Epidermal melanocyte (primary cell): ENCODE data around the gene TREML1.
"Not testable (repeated sequence)": the region's sequence is repeated elsewhere in the genome, so short reads cannot be mapped to it uniquely, and the experiment has no call there.

ENCODE experiments used
- DNase-seq: peaks from one replicate; pipeline ENCODE4 v3.0.0; 2011; ENCODE audit warnings: low spot score; ENCODE audit not compliant: insufficient read length

TREML1 gene

GRCh38 chr6:41150671-41151070 is 3.5 kb downstream of the TREML1 start:
- DNase-seq, result no peak

- no peak for DNase-seq
These were observed 6.2 kb downstream of the TREML1 start for GRCh38 chr6:41147917-41148316.

DNA sequence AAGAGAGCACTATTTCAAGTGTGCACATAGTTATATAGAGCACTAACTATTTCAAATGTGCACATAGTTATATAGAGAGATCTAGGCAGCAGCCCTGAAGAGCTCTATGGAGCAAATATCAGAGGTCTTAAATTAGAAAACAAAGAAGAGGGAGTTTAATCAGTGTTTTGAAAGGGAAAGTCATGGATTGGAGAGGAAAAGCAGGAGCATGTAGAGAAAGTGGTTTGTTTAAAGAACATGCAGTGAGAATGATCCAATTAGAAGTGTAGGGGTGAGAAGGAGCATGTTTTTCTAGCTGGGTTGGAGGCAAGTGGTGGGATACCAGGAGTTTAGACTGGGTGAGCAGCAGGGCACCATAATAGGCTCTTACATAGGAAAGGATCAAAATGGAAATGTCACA is 17.2 kb downstream of the TREML1 start:
- DNase-seq, result no peak

DNA sequence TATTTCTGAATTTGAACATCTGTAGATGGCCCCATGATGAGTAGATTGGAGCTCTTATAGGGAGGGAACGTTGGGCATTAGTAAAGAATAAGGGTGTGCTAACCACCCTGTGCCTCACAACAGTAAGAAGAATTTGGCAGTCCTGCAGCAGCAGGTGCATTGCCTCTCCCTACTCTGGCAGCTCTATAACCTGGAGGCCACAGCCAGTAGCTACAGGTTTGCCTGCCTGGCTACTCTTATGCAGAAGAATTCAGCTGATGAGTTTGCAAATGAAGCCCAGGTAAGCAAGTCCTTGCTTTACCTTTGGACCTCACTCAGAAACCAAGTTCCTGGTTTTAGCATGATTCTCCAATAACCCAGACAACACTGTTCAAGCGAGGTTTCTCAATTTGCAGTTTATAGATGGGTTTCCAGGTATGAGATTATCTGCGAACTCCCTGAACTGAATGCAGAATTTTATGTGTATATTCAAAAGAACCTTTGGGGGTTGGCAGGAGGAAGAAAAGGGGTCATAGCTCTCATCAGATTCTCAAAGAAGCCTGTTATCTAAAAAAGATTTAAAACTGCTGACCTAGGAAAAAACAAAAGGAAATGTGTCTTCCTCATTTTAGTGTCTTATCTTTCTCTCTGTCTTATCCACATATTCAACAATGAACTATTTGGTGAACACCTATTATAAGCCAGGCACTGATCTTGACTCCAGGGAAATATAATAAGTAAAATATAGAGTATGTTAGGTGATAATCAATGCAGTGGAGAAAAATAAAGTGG is 18.9 kb downstream of the TREML1 start:
- DNase-seq, result no peak

DNA sequence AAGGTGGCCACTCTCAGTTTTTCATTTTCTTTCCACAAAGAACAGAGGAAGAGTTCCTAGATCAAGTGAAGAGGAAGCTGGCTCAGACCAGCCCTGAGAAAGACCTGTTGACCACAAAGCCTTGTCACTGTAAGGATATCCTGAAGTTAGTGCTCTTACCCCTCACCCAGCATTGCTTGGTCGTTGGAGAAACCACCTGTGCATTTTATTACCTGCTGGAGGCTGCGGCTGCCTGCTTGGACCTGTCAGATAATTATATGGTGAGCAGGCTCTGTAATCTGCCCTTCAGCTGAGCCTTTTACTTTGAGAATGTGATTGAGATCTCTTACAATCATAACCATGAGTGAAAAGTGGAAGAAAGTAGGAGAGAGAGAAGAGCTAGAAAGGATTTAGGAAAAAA is 21.9 kb downstream of the TREML1 start:
- no peak for DNase-seq

DNA sequence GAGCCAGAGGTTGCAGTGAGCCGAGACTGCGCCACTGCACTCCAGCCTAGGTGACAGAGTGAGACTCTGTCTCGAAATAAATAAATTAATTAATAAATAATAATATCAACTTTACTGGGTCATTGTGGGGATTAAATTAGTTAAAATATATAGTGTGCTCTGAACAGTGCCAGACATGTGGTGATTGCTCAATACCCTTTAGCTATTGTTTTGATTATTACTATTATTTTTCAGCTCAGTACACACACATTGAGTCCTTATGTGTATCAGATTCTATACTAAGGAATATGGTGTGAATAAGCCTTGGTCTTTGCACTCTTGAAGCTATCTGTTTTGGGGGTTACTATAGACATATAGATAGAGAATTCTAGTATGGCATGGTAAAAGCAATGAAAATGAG is 28.9 kb downstream of the TREML1 start:
- no peak for DNase-seq

GRCh38 chr6:41122918-41123317 is 31.2 kb downstream of the TREML1 start:
- no peak for DNase-seq

DNA sequence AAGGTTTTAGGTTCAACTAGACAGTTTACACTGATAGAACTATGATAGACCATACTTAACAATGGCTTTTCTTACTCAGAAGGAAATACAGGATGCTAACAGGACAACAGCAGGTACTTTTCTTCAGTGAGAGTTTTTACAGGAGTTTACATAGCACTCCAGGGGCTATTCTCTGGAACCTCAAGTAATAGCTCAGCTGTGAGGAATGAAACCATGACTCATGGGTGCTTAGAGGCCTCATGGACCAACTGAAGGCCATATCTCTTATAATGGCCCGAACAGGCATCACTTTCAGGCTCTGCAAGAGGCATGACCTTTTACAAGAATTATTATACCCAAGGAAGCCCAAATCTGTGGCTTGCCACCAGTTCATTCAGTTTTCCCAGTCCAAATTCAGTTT is 31.8 kb downstream of the TREML1 start:
- DNase-seq, result no peak

GRCh38 chr6:41120058-41120457 is 34.1 kb downstream of the TREML1 start:
- DNase-seq, result no peak

DNA sequence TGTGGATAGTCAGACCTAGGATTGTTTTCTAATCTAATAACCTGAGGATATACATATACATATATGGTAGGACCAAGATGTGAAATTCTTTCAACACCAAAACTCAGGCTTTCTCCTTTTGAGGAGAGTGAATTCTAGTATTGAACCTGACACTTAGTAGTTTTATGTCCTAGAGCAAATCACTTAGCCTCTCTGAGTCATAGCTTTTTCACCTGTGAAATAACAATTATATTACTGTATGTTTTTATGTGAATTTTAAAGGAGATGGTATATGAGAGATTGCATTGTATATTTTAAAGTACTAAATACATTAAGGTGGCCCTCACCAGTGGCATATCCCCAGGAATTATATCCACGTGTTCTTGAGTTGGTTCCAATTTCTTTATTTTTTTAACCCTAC is 34.6 kb downstream of the TREML1 start:
- no peak for DNase-seq

GRCh38 chr6:41115027-41115426 is 39.1 kb downstream of the TREML1 start:
- DNase-seq, result not testable (repeated sequence)

DNA sequence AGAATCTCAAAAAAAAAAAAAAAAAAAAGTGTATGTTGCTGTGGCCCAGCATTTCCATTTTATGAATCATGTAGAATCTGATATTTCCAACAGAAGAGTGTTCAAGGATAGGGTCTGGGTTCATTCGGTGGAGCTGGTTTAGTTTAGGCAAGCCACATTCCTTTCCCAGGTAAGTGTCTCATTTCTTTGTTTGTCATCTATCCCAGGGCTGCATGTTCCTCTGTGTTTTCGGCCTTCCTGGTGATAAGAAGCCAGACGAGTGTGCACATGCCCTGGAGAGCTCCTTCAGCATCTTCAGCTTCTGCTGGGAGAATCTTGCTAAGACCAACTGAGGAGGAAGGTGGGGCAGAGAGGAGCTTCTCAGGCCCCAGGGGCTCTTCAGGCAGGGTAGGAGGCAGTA is 43.1 kb downstream of the TREML1 start:
- DNase-seq, result no peak

DNA sequence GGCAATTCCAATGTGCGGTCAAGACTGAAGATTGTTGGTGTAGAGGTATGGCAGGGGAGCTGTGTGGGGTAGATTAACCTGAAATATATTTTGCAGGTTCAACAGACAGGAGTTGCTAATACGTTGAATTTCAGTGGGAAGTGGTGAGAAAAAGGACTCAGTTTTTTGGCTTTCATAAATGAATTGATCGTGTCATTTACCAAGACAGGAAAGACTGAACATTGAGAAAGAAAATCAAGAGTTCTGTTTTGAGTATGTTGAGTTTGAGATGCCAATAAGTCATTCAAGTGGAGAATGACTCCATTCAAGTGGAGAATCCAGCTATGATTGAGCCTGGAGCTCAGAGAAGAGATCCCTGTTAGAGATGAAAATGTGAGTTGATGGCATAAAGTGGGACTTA is 50.3 kb downstream of the TREML1 start:
- no peak for DNase-seq

DNA sequence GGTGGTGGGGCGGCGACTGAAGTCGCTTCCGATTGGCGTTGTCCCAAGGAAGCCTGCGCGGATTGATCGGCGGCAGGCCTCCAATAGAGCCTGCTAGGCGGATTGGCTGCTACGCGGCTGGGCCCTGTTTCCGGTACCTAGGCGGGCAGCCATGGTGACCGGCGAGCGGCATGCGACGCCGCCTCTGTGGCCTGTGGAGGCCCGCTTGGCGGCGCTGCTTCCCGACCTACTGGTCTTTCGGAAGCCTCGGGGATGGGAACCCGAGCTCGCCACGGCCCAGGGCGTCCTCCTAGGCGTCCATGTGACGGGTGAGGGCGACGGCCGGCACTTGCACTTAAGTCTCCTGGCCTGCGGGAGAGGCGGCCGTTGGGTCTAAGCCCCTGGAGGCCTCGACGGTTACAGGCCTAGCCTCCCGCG is 53.3 kb downstream of the TREML1 start:
- DNase-seq, result no peak
